OCI-LY1 (cell line): ENCODE results near the gene IKZF2.

Experiments
- CTCF ChIP-seq: fragments of 200-600 bp; sonication (generic), shearing (Covaris generic); IDR thresholded peaks from 2 replicates; pipeline ENCODE4 v1.5.1; 2017; ENCODE audit warnings: mild to moderate bottlenecking, antibody characterized with exemption, low read length, moderate library complexity, mixed read lengths
- EZH2 ChIP-seq: fragments of 200-600 bp; sonication (generic), shearing (Covaris generic); IDR thresholded peaks from 2 replicates; pipeline ENCODE4 v1.8.0; 2017; ENCODE audit warnings: borderline replicate concordance, mixed run types, mild to moderate bottlenecking, antibody characterized with exemption, low read length, moderate library complexity, mixed read lengths

GRCh38 chr2:213069531-213069930, 81.9 kb downstream of the IKZF2 start:
- TF ChIP-seq CTCF, result no peak
- no peak for TF ChIP-seq EZH2
